SK-N-SH (cell line): ENCODE results near the gene AGK. TPM values are rescaled to one million over a fixed set of nuclear protein-coding genes. Genes with fewer than 3 reads are reported as not detected.

Source experiments
- CTCF ChIA-PET: fragments of 300-600, 350-600 bp; formaldehyde crosslinking; extraction: SDS; loops from one replicate; lab custom pipeline; 2021; lab: Yijun Ruan, JAX
- POLR2A ChIA-PET: fragments of 350-600 bp; sonication (Branson Sonifier 250); formaldehyde crosslinking; extraction: SDS; loops from one replicate; lab custom pipeline; 2020; ENCODE audit warnings: antibody characterized with exemption, inconsistent platforms; lab: Yijun Ruan, JAX
- DNase-seq: peaks from one replicate; pipeline ENCODE4 v3.0.0; 2012
- H2AFZ ChIP-seq: fragments of 200-600 bp; sonication (generic); 2 replicates; pipeline ENCODE4 v1.8.1; 2016; ENCODE audit warnings: antibody characterized with exemption, mild to moderate bottlenecking, low read depth
- H3F3A ChIP-seq: fragments of 200-600 bp; sonication (generic); replicated peaks from 2 replicates; pipeline ENCODE3; 2016; ENCODE audit warnings: antibody characterized with exemption, mild to moderate bottlenecking; ENCODE audit not compliant: insufficient read depth
- H3K27ac ChIP-seq, 2 experiments: fragments of 200-500 bp in 1 of 2; fragments of 200-600 bp in 1 of 2; sonication (Bioruptor generic) in 1 of 2; sonication (generic), shearing (Covaris generic) in 1 of 2; 2 replicates each; pipeline versions ENCODE4 v1.5.1 to v1.6.1; 2014 to 2016; ENCODE audit warnings: low read depth in 2 of 2, inconsistent platforms in 1 of 2, low read length in 1 of 2, mild to moderate bottlenecking in 1 of 2, mixed read lengths in 1 of 2
- H3K27me3 ChIP-seq: fragments of 200-600 bp; sonication (generic), shearing (Covaris generic); 2 replicates; pipeline ENCODE4 v1.6.1; 2016; ENCODE audit warnings: mixed run types; ENCODE audit not compliant: insufficient read depth
- H3K36me3 ChIP-seq, 2 experiments: fragments of 200-500 bp in 1 of 2; fragments of 200-600 bp in 1 of 2; sonication (Bioruptor generic) in 1 of 2; sonication (generic) in 1 of 2; replicated peaks in 1 of 2; 2 replicates each; pipeline versions ENCODE3 to v1.5.1; 2014 to 2016; ENCODE audit warnings: low read length in 1 of 2, mild to moderate bottlenecking in 1 of 2; ENCODE audit not compliant: insufficient read depth in 2 of 2, control insufficient read depth in 1 of 2
- H3K4me1 ChIP-seq, 2 experiments: fragments of 200-500 bp in 1 of 2; fragments of 200-600 bp in 1 of 2; sonication (Bioruptor generic) in 1 of 2; sonication (generic), shearing (Covaris generic) in 1 of 2; 2 replicates each; pipeline versions ENCODE4 v1.5.1 to v1.6.1; 2014 to 2016; ENCODE audit warnings: low read depth in 1 of 2, low read length in 1 of 2, mixed run types in 1 of 2; ENCODE audit not compliant: insufficient read depth in 2 of 2, control insufficient read depth in 1 of 2
- H3K4me2 ChIP-seq: fragments of 200-600 bp; sonication (generic), shearing (Covaris generic); 2 replicates; pipeline ENCODE4 v1.6.1; 2017; ENCODE audit warnings: mixed run types
- H3K4me3 ChIP-seq, 2 experiments: fragments of 200-500 bp in 1 of 2; fragments of 200-600 bp in 1 of 2; sonication (Bioruptor generic) in 1 of 2; sonication (generic), shearing (Covaris generic) in 1 of 2; 2 replicates each; pipeline versions ENCODE4 v1.5.1 to v1.8.1; 2014 to 2016; ENCODE audit warnings: low read depth in 2 of 2, inconsistent platforms in 1 of 2, low read length in 1 of 2, mild to moderate bottlenecking in 1 of 2, mixed read lengths in 1 of 2, moderate library complexity in 1 of 2
- H3K79me2 ChIP-seq: fragments of 200-600 bp; sonication (generic); 2 replicates; pipeline ENCODE4 v1.8.1; 2017; ENCODE audit warnings: mild to moderate bottlenecking; ENCODE audit not compliant: insufficient read depth
- H3K9ac ChIP-seq: fragments of 200-600 bp; sonication (generic); 2 replicates; pipeline ENCODE4 v1.6.1; 2017; ENCODE audit warnings: mixed run types
- H3K9me2 ChIP-seq: fragments of 200-600 bp; sonication (generic); 2 replicates; pipeline ENCODE4 v1.6.1; 2017; ENCODE audit warnings: mixed run types
- H3K9me3 ChIP-seq: fragments of 200-600 bp; sonication (generic); 2 replicates; pipeline ENCODE4 v1.6.1; 2017; ENCODE audit warnings: mixed run types, mild to moderate bottlenecking, moderate library complexity
- H4K20me1 ChIP-seq: fragments of 200-600 bp; sonication (generic); 2 replicates; pipeline ENCODE4 v1.6.1; 2017; ENCODE audit warnings: mild to moderate bottlenecking, mixed run types; ENCODE audit not compliant: insufficient read depth
- ELF1 ChIP-seq: IDR thresholded peaks from 2 replicates; pipeline ENCODE4 v1.4.0; 2012
- EP300 ChIP-seq, 2 experiments: IDR thresholded peaks; 2 replicates each; pipeline versions ENCODE4 v1.4.0 to v1.6.1; 2012; ENCODE audit warnings: borderline replicate concordance in 1 of 2, low read depth in 1 of 2, low read length in 1 of 2
- EZH2phosphoT487 ChIP-seq: fragments of 200-600 bp; sonication (generic); IDR thresholded peaks from 2 replicates; pipeline ENCODE4 v1.6.1; 2017; ENCODE audit warnings: low read depth, mixed run types, mild to moderate bottlenecking, antibody characterized with exemption, moderate library complexity, borderline replicate concordance
- FOXM1 ChIP-seq: IDR thresholded peaks from 2 replicates; pipeline ENCODE4 v1.4.0; 2012; ENCODE audit warnings: low read depth, mild to moderate bottlenecking
- GABPA ChIP-seq: IDR thresholded peaks from 2 replicates; pipeline ENCODE4 v1.4.0; 2012; ENCODE audit warnings: low read depth, mild to moderate bottlenecking
- GATA2 ChIP-seq: sonication (generic); formaldehyde crosslinking; IDR thresholded peaks from 2 replicates; pipeline ENCODE4 v1.5.0; 2020; ENCODE audit warnings: mild to moderate bottlenecking, missing genetic modification reagents
- IRF3 ChIP-seq: fragments of 150-350 bp; IDR thresholded peaks from 2 replicates; pipeline ENCODE4 v1.6.1; 2016; ENCODE audit warnings: mild to moderate bottlenecking, low read depth, low read length
- JUND ChIP-seq: IDR thresholded peaks from 2 replicates; pipeline ENCODE4 v1.4.0; 2012
- MEF2A ChIP-seq: IDR thresholded peaks from 2 replicates; pipeline ENCODE4 v1.4.0; 2012; ENCODE audit warnings: low read depth, borderline replicate concordance
- NFIC ChIP-seq: IDR thresholded peaks from 2 replicates; pipeline ENCODE4 v1.4.0; 2012; ENCODE audit warnings: borderline replicate concordance
- RFX5 ChIP-seq: IDR thresholded peaks from 2 replicates; pipeline ENCODE4 v1.6.1; 2012; ENCODE audit warnings: mild to moderate bottlenecking, improper control_type of control experiment, low read length
- TAF1 ChIP-seq: IDR thresholded peaks from 2 replicates; pipeline ENCODE4 v1.6.1; 2012; ENCODE audit warnings: low read depth, mild to moderate bottlenecking, low read length, moderate library complexity, borderline replicate concordance
- TCF12 ChIP-seq: IDR thresholded peaks from 2 replicates; pipeline ENCODE4 v1.4.0; 2012
- USF2 ChIP-seq: fragments of 150-350 bp; IDR thresholded peaks from 2 replicates; pipeline ENCODE4 v1.6.1; 2017; ENCODE audit warnings: antibody characterized with exemption, low read length, low read depth, borderline replicate concordance
- ZBTB33 ChIP-seq: IDR thresholded peaks from 2 replicates; pipeline ENCODE4 v1.4.0; 2012; ENCODE audit warnings: low read depth, borderline replicate concordance
- WGBS: methylation state at CpG from one replicate; pipeline ENCODE4 v1.1.6; 2017; ENCODE audit warnings: low lambda C conversion rate; 5-methylcytosine and 5-hydroxymethylcytosine counted together
- polyA plus RNA-seq, 3 experiments: library from polyadenylated mRNA; depleted of rRNA; stranded (reverse); fragments of >200 nt; gene quantifications; 2 replicates each; pipeline ENCODE4 v1.2.3, GENCODE V29; 2012

The AGK gene
- polyA plus RNA-seq, 1 of the 3 experiments (the other 2 are of a cell fraction): 45.7 TPM

- no peaks in the 10 kb centered on the region for H3K4me1 ChIP-seq
- no peak for DNase-seq
- H3K4me3 ChIP-seq: no peak overlapping the region
- H3K36me3 ChIP-seq: peaks cover 25 to 38% of the 10 kb centered on the region in 2 experiments
- no peak overlapping the region for H3K27ac ChIP-seq
- no peaks in the 10 kb centered on the region for H3K9me3 ChIP-seq
- H4K20me1 ChIP-seq: no peaks in the 10 kb centered on the region; the same call in 1 of the 2 replicates
- H3K4me2 ChIP-seq: no peak overlapping the region
- H3K27me3 ChIP-seq: no peaks in the 10 kb centered on the region
- peaks cover 36% of the 10 kb centered on the region for H3K79me2 ChIP-seq
- 80% methylated on average over 3 of the region's 3 CpGs for WGBS
- TF ChIP-seq FOXM1 (no peak), TCF12 (no peak)
- no peaks in the 10 kb centered on the region for H3K9me2 ChIP-seq
- ChIA-PET CTCF (interaction anchor here (0.6 to 2.3 kb wide), 4 partner anchors 10 to 36 kb away, joined by 3 to 13 read pairs (median 4); no protein-coding TSS in a partner anchor), POLR2A (no interaction called here)
- no peak overlapping the region for H3K9ac ChIP-seq
- H2AFZ ChIP-seq: no peak overlapping the region
- no peaks in the 10 kb centered on the region for H3F3A ChIP-seq
Measured at GRCh38 chr7:141686074-141686473, 134.9 kb downstream of the AGK start.

- 91% methylated on average over 6 of the region's 6 CpGs for WGBS
- Histone ChIP-seq H3K4me2 (no peak overlapping the region), H3K4me3 (no peak overlapping the region), H3F3A (no peaks in the 10 kb centered on the region), H3K79me2 (peaks cover 42% of the 10 kb centered on the region), H3K4me1 (no peaks in the 10 kb centered on the region), H3K36me3 (peaks cover 21 to 32% of the 10 kb centered on the region in 2 experiments), H3K27ac (no peak overlapping the region), H4K20me1 (no peaks in the 10 kb centered on the region; the same call in 1 of the 2 replicates), H3K9me3 (no peaks in the 10 kb centered on the region), H3K9me2 (no peaks in the 10 kb centered on the region), H3K27me3 (no peaks in the 10 kb centered on the region), H2AFZ (no peak overlapping the region), H3K9ac (no peak overlapping the region)
- no peak for DNase-seq
- ChIA-PET POLR2A (interaction anchor here (0.5 kb wide), 1 partner anchor 51 kb away, joined by 3 read pairs; no protein-coding TSS in a partner anchor), CTCF (interaction anchor here (1.2 to 2.3 kb wide), 3 partner anchors 17 to 51 kb away, joined by 3 to 13 read pairs (median 4); no protein-coding TSS in a partner anchor)
- TF ChIP-seq JUND (no peak), USF2 (no peak), MEF2A (no peak), ZBTB33 (no peak), RFX5 (no peak), ELF1 (no peak), TAF1 (no peak), GATA2 (no peak), EP300 (IDR thresholded peaks at IDR 0.05; ENCODE audit: borderline replicate concordance in 1 of 2, low read depth in 1 of 2, low read length in 1 of 2) (no peak), NFIC (no peak), EZH2phosphoT487 (no peak), IRF3 (no peak), GABPA (no peak)
Measured at GRCh38 chr7:141686670-141687069, 135.5 kb downstream of the AGK start.
